Right atrium auricular region (tissue), 2 donors: Measurements from ENCODE around the gene KDM2B. TPM values are rescaled to one million over a fixed set of nuclear protein-coding genes. Genes with fewer than 3 reads are reported as not detected.

Experiments used
- DNase-seq: peaks from one replicate; pipeline ENCODE4 v3.0.0-alpha.2; 2019; ENCODE audit warnings: low spot score
- H3K27ac ChIP-seq, 2 donors: fragments of 200-600 bp; sonication (generic); 1 replicate in 1 of 2; 2 replicates in 1 of 2; pipeline ENCODE4 v1.5.1; 2016 to 2019
- H3K27me3 ChIP-seq, 2 donors: fragments of 200-600 bp; sonication (generic); one replicate each; pipeline versions ENCODE4 v1.5.1 to v1.6.0; 2017 to 2019
- H3K36me3 ChIP-seq: fragments of 200-600 bp; sonication (generic); one replicate; pipeline ENCODE4 v1.5.1; 2016
- H3K4me1 ChIP-seq, 2 donors: fragments of 200-600 bp; sonication (generic); one replicate each; pipeline versions ENCODE4 v1.5.1 to v1.6.0; 2017 to 2019
- H3K4me3 ChIP-seq, 2 donors: fragments of 200-600 bp; sonication (generic); 1 replicate in 1 of 2; 2 replicates in 1 of 2; pipeline ENCODE4 v1.5.1; 2017 to 2019; ENCODE audit warnings: mild to moderate bottlenecking in 1 of 2, moderate library complexity in 1 of 2
- H3K9me3 ChIP-seq, 2 donors: fragments of 200-600 bp; sonication (generic); one replicate each; pipeline ENCODE4 v1.5.1; 2019
- total RNA-seq, 2 donors: library from RNA; depleted of rRNA; stranded (reverse); fragments of >200 nt; gene quantifications; one replicate each; pipeline ENCODE4 v1.1.0, GENCODE V29; 2016
- TF ChIP-seq, protein P1 (sequence below), 2 donors: fragments of 200-600 bp; sonication (generic); IDR thresholded peaks; one replicate each; pipeline ENCODE4 v1.5.1; 2019; ENCODE audit warnings: antibody characterized with exemption in 2 of 2

The KDM2B gene
- total RNA-seq, 2 donors from 2014 or later, result 9.5 to 10.8 TPM

DNA sequence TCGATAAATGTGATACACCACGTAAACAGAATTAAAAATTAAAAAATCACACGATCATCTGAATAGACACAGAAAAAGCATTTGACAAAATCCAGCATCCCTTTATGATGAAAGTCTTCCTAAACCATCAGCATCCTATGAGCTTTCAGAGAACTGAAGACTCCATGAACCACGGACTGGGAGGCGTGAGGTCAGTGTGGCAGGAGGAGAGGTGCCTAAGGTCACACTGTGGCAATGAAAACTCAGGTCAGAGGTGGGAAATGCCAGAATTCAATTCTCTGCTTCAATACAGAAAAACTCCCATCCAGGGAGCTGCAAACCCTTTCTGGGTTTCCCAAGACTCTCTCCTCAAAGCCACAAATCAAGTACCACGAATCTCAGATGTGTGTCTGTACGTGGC is 51.6 kb downstream of the KDM2B start:
- Histone ChIP-seq H3K4me1 (peaks cover 0 to 25% of the 10 kb centered on the region in 2 donors), H3K27me3 (no peaks in the 10 kb centered on the region), H3K4me3 (no peak overlapping the region), H3K36me3 (no peaks in the 10 kb centered on the region), H3K27ac (no peak overlapping the region), H3K9me3 (no peaks in the 10 kb centered on the region)
- no peak for DNase-seq
- TF ChIP-seq, protein P1, sequence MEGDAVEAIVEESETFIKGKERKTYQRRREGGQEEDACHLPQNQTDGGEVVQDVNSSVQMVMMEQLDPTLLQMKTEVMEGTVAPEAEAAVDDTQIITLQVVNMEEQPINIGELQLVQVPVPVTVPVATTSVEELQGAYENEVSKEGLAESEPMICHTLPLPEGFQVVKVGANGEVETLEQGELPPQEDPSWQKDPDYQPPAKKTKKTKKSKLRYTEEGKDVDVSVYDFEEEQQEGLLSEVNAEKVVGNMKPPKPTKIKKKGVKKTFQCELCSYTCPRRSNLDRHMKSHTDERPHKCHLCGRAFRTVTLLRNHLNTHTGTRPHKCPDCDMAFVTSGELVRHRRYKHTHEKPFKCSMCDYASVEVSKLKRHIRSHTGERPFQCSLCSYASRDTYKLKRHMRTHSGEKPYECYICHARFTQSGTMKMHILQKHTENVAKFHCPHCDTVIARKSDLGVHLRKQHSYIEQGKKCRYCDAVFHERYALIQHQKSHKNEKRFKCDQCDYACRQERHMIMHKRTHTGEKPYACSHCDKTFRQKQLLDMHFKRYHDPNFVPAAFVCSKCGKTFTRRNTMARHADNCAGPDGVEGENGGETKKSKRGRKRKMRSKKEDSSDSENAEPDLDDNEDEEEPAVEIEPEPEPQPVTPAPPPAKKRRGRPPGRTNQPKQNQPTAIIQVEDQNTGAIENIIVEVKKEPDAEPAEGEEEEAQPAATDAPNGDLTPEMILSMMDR (IDR thresholded peaks at IDR 0.05), result no peak

GRCh38 chr12:121525411-121525810 is 55.4 kb downstream of the KDM2B start:
- Histone ChIP-seq H3K27ac (no peak overlapping the region), H3K36me3 (no peaks in the 10 kb centered on the region), H3K4me3 (no peak overlapping the region), H3K27me3 (no peaks in the 10 kb centered on the region), H3K4me1 (peaks cover 0 to 8% of the 10 kb centered on the region in 2 donors), H3K9me3 (no peaks in the 10 kb centered on the region)
- TF ChIP-seq, protein P1 (IDR thresholded peaks at IDR 0.05), result no peak
- DNase-seq, result no peak

- Histone ChIP-seq H3K27ac (no peak overlapping the region), H3K27me3 (no peaks in the 10 kb centered on the region), H3K4me3 (no peak overlapping the region), H3K4me1 (peaks cover 0 to 6% of the 10 kb centered on the region in 2 donors), H3K9me3 (no peaks in the 10 kb centered on the region), H3K36me3 (no peaks in the 10 kb centered on the region)
- TF ChIP-seq, protein P1 (IDR thresholded peaks at IDR 0.05), result no peak
- DNase-seq, result no peak
Observed at GRCh38 chr12:121524196-121524916, 56.5 kb downstream of the KDM2B start.

- DNase-seq, result no peak
Observed at GRCh38 chr12:121523741-121524140, 57.1 kb downstream of the KDM2B start.

GRCh38 chr12:121522971-121523370 is 57.9 kb downstream of the KDM2B start:
- Histone ChIP-seq H3K27me3 (no peaks in the 10 kb centered on the region), H3K36me3 (no peaks in the 10 kb centered on the region), H3K9me3 (no peaks in the 10 kb centered on the region), H3K4me3 (no peak overlapping the region), H3K27ac (no peak overlapping the region), H3K4me1 (peaks cover 0 to 6% of the 10 kb centered on the region in 2 donors)
- TF ChIP-seq, protein P1 (IDR thresholded peaks at IDR 0.05), result no peak
- no peak for DNase-seq

More at GRCh38 chr12:121523741-121524140, 57.1 kb downstream of the KDM2B start:
- peaks cover 0 to 6% of the 10 kb centered on the region in 2 donors for H3K4me1 ChIP-seq
- H3K27ac ChIP-seq, result no peak overlapping the region
- TF ChIP-seq, protein P1 (IDR thresholded peaks at IDR 0.05), result no peak
- no peaks in the 10 kb centered on the region for H3K36me3 ChIP-seq
- H3K4me3 ChIP-seq, result no peak overlapping the region
- H3K9me3 ChIP-seq, result no peaks in the 10 kb centered on the region
- no peaks in the 10 kb centered on the region for H3K27me3 ChIP-seq
